IMR-90 (cell line): ENCODE measurements around the gene PIP4K2B.

Experiments
- NFE2L2 ChIP-seq: fragments of 150-350 bp; IDR thresholded peaks from 2 replicates; pipeline ENCODE4 v1.6.1; 2016; ENCODE audit warnings: low read depth, mild to moderate bottlenecking, low read length
- TF ChIP-seq, protein P1 (sequence below): conservative IDR thresholded peaks from 2 replicates; pipeline ENCODE4 v1.5.1; 2012; ENCODE audit warnings: mild to moderate bottlenecking, low read depth, low read length, improper control_type of control experiment

DNA sequence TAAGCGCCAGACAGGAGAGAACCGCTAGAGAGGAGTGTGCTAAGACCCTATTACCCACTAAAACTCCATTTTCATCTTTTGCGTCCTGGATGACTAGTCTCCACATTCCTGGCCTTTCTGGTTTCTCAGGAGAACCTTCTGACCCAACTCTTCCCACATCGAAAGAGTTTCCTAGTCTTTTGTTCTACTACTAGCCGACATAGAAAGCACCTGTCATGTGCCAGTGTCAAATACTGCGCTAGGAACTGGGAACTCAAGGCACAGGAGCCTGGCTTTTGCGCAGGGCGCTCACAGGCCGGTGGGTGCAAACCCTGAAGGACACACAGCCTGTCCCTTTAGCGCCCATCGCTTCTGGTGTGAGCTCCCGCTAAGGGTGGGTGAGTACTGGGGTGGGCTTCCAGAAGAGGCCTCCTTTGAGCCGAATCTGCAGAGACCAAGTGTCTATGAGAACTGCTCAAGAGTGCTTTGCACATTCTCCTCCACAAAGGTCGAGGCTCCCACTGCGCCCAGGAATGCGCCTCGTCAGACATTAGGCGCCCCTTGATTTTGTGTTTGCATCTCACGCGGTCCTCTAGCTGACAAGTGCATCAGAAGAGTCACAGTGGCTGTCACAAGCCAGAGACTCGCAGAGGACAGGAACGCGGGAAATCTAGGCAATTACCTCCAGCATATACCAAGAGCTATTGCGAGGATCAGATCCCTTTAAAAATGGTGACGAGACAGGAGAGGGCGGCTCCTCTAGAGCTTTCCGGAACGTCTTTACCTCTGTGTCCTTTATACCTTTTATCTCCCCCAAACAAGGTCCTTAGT is 48.8 kb downstream of the PIP4K2B start:
- TF ChIP-seq, protein P1, sequence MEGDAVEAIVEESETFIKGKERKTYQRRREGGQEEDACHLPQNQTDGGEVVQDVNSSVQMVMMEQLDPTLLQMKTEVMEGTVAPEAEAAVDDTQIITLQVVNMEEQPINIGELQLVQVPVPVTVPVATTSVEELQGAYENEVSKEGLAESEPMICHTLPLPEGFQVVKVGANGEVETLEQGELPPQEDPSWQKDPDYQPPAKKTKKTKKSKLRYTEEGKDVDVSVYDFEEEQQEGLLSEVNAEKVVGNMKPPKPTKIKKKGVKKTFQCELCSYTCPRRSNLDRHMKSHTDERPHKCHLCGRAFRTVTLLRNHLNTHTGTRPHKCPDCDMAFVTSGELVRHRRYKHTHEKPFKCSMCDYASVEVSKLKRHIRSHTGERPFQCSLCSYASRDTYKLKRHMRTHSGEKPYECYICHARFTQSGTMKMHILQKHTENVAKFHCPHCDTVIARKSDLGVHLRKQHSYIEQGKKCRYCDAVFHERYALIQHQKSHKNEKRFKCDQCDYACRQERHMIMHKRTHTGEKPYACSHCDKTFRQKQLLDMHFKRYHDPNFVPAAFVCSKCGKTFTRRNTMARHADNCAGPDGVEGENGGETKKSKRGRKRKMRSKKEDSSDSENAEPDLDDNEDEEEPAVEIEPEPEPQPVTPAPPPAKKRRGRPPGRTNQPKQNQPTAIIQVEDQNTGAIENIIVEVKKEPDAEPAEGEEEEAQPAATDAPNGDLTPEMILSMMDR = no peak
- no peak for TF ChIP-seq NFE2L2
